ENCODE measurements around the gene GALNS.
A peak's percentile ranks its signal among the peaks of the same experiment; 100 is the strongest.

GALNS gene

DNA sequence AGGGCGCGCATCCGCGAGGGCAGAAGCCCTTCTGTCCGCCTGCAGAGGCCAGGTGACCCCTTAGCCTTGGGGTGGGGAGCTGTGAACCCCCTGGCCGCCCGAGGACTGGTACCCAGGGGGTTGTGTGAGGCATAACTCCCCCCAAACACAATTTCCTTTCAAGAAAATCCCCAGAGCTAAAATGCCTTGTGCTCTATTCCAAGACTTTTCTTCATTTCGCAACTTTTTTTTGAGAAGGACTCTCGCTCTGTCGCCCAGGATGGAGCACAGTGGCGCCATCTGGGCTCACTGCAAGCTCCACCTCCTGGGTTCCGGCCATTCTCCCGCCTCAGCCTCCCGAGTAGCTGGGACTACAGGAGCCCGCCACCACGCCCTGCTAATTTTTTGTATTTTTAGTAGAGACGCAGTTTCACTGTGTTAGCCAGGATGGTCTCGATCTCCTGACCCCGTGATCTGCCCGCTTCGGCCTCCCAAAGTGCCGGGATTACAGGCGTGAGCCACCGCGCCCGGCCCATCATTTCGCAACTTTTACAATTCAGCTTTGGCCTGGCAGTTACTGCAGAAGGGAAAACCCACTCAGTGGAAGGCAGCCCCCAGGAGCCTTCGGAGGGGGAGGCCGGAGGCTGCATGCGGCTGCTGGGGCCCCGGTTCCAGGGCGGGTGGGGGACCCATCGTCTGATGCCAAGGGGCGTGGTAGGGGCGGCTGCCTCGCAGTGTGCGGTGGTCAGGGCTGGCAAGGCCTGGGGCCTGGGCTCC lies 44.1 kb downstream of the GALNS start:
- peak; percentile 49 for DNase-seq
- H3K4me3 ChIP-seq (ENCODE audit: low read depth in 1 of 2, low read length in 2 of 2), result peak overlapping the region; percentile 91 to 93; a peak in 3 of 4 replicates
- H3K79me2 ChIP-seq (ENCODE audit: insufficient read depth, low read length), result peaks cover 42% of the 10 kb centered on the region
- H4K20me1 ChIP-seq (ENCODE audit: insufficient read depth, low read length), result peaks cover 45% of the 10 kb centered on the region
- H3K27ac ChIP-seq (ENCODE audit: low read length), result peak overlapping the region; percentile 88
- ATAC-seq (ENCODE audit: insufficient read depth, low read depth), result no peak
- peaks cover 44% of the 10 kb centered on the region for H3K4me1 ChIP-seq (ENCODE audit: insufficient read depth, low read length)
- no peak for TF ChIP-seq EZH2 (IDR thresholded peaks at IDR 0.05; ENCODE audit: borderline replicate concordance, low read depth, low read length, severe bottlenecking)
- TF ChIP-seq, protein P1, sequence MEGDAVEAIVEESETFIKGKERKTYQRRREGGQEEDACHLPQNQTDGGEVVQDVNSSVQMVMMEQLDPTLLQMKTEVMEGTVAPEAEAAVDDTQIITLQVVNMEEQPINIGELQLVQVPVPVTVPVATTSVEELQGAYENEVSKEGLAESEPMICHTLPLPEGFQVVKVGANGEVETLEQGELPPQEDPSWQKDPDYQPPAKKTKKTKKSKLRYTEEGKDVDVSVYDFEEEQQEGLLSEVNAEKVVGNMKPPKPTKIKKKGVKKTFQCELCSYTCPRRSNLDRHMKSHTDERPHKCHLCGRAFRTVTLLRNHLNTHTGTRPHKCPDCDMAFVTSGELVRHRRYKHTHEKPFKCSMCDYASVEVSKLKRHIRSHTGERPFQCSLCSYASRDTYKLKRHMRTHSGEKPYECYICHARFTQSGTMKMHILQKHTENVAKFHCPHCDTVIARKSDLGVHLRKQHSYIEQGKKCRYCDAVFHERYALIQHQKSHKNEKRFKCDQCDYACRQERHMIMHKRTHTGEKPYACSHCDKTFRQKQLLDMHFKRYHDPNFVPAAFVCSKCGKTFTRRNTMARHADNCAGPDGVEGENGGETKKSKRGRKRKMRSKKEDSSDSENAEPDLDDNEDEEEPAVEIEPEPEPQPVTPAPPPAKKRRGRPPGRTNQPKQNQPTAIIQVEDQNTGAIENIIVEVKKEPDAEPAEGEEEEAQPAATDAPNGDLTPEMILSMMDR (IDR thresholded peaks at IDR 0.05; ENCODE audit: borderline replicate concordance, extremely low read depth, low read length, poor library complexity, severe bottlenecking), result peak; percentile 42
- peak overlapping the region; percentile 81 for H2AFZ ChIP-seq (ENCODE audit: low read depth, low read length)
- no peaks in the 10 kb centered on the region for H3K27me3 ChIP-seq (ENCODE audit: insufficient read depth, low read length, poor library complexity)
- peak overlapping the region; percentile 98 for H3K4me2 ChIP-seq (ENCODE audit: insufficient read depth, low read length)
- peak overlapping the region; percentile 84 for H3K9ac ChIP-seq (ENCODE audit: low read depth, low read length)
- H3K36me3 ChIP-seq (ENCODE audit: insufficient read depth, low read length), result peaks cover 32% of the 10 kb centered on the region
- H3K9me3 ChIP-seq (ENCODE audit: insufficient read depth, low read length, severe bottlenecking), result no peaks in the 10 kb centered on the region

DNA sequence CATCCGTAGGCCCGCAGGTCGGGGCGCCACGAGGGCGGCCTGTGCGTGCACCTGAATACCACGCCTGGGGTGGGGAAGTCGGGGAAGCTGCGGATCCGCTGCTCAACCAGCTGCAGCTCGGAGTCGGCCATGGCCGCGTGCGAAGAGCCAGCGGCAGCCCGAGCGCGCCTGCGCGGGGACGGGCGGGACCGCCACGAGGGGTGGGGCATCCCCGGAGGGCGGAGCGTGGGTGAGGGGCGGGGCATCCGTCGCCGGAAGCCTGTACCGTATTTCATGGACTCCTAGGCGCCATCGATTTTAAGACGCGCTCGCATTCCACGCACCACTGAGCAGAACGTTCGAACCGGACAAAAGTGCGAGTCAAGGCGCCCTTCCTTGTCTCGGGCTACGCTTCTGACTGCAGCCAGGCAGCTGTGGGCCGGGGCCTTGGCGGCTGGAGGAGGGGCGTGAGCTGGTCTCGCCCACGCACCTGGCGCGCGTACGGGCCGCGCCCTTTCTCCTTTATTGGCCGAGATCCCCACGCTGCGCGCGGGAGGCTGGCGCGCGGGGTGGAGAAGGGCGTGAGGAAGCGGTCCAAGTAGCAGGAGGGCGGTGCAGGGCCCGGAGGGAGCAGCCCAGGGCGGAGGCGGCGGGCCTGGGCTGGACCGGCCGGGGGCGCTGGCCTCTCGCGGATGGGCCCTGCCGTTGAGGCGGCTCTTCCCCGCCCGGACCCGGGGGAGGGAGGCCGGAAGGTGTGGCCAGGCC lies 44.8 kb downstream of the GALNS start, which contains the start of gene APRT:
Gene APRT (minus strand): TSS at position 160 of the 744 bp plus-strand sequence. CDS start 29 bp downstream, at position 131.
- H3K27me3 ChIP-seq (ENCODE audit: insufficient read depth, low read length, poor library complexity), result no peaks in the 10 kb centered on the region
- TF ChIP-seq, protein P1 (IDR thresholded peaks at IDR 0.05; ENCODE audit: borderline replicate concordance, extremely low read depth, low read length, poor library complexity, severe bottlenecking), result no peak
- no peak for TF ChIP-seq EZH2 (IDR thresholded peaks at IDR 0.05; ENCODE audit: borderline replicate concordance, low read depth, low read length, severe bottlenecking)
- H3K4me1 ChIP-seq (ENCODE audit: insufficient read depth, low read length), result peaks cover 52% of the 10 kb centered on the region
- peaks cover 53% of the 10 kb centered on the region for H4K20me1 ChIP-seq (ENCODE audit: insufficient read depth, low read length)
- peak; percentile 58 for ATAC-seq (ENCODE audit: insufficient read depth, low read depth)
- peak within 1 kb of the TSS; percentile 98 for H3K4me2 ChIP-seq (ENCODE audit: insufficient read depth, low read length)
- H3K9me3 ChIP-seq (ENCODE audit: insufficient read depth, low read length, severe bottlenecking), result no peaks in the 10 kb centered on the region
- H3K9ac ChIP-seq (ENCODE audit: low read depth, low read length), result peak within 1 kb of the TSS; percentile 84
- H3K27ac ChIP-seq (ENCODE audit: low read length), result peak within 1 kb of the TSS; percentile 93
- peaks cover 50% of the 10 kb centered on the region for H3K79me2 ChIP-seq (ENCODE audit: insufficient read depth, low read length)
- DNase-seq, result peak; percentile 96
- H2AFZ ChIP-seq (ENCODE audit: low read depth, low read length), result peak within 1 kb of the TSS; percentile 81
- peaks cover 39% of the 10 kb centered on the region for H3K36me3 ChIP-seq (ENCODE audit: insufficient read depth, low read length)
- peak within 1 kb of the TSS; percentile 91 to 93 for H3K4me3 ChIP-seq (ENCODE audit: low read depth in 1 of 2, low read length in 2 of 2)

DNA sequence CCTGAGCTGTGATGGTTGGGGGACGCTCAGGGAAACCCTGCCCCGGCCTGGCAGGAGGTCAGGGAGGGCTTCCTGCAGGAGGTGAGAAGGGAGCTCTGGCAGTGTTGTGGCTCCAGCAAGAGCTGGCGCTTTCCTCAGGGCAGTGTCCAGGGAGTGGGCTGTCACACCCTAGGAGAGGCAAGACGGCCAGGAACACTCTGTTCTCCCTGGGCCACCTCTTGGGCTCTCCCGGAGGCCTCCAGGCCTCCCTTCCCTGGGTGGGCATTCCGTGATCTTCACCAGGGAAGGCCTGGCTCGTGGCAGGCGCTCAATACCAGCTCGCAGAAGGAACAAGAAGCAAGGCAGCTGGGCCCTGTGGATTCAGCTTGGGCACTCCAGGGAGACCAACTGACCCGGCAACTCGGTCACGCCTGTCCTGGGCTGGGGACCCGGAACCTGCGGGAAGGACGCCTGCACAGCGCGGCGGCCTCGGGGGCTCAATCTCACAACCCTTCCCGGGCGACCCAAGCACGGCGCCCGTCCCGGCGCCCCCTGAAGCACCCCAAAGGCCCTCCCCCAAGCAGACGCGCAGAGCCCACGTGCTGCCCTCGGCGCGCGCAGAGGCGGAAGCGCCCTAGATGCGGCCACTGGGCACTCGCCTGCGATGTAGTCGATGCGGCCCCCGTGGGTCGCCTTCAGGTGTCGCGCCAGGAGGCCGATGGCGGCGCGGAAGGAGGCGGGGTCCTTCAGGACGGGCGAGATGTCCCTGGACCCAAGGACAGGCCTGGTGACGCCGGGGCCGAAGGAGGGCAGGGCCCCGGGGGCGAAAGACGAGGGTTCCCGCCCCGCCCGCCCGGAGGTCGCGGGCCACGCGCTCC lies 45.6 kb downstream of the GALNS start:
- ATAC-seq (ENCODE audit: insufficient read depth, low read depth) (peak; percentile 67), DNase-seq (peak; percentile 87)
- Histone ChIP-seq H4K20me1 (ENCODE audit: insufficient read depth, low read length) (peaks cover 60% of the 10 kb centered on the region), H2AFZ (ENCODE audit: low read depth, low read length) (peak overlapping the region; percentile 66), H3K27me3 (ENCODE audit: insufficient read depth, low read length, poor library complexity) (no peaks in the 10 kb centered on the region), H3K36me3 (ENCODE audit: insufficient read depth, low read length) (peaks cover 48% of the 10 kb centered on the region), H3K9ac (ENCODE audit: low read depth, low read length) (peak overlapping the region; percentile 84), H3K27ac (ENCODE audit: low read length) (peak overlapping the region; percentile 93), H3K4me2 (ENCODE audit: insufficient read depth, low read length) (peak overlapping the region; percentile 98), H3K9me3 (ENCODE audit: insufficient read depth, low read length, severe bottlenecking) (no peaks in the 10 kb centered on the region), H3K4me1 (ENCODE audit: insufficient read depth, low read length) (peaks cover 60% of the 10 kb centered on the region), H3K4me3 (ENCODE audit: low read depth in 1 of 2, low read length in 2 of 2) (peak overlapping the region; percentile 91 to 93), H3K79me2 (ENCODE audit: insufficient read depth, low read length) (peaks cover 58% of the 10 kb centered on the region)
- TF ChIP-seq EZH2 (IDR thresholded peaks at IDR 0.05; ENCODE audit: borderline replicate concordance, low read depth, low read length, severe bottlenecking), result no peak

Measured in DND-41 (cell line).